ENCODE data around the gene RALGPS1.

RALGPS1 gene

DNA sequence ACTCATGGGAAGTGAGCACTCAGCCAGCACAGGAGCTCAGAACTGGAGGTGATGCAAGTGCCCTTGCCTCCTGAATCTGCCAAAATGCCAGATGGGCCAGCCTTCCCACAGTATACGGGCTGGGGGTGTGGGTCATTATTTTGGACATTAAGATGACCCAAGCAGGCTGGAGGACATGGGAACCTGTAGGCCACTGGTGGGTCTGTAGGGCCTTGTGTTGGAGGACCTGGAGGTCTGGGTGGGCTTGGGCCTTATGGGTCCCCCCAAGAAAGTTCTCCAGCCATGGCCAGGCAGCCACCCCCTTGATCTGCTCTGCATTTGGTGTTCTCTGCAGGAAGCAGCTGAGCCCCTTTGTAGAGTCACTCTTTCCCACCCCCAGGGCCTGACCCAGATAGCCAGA, 278.9 kb downstream of the RALGPS1 start:
- TF ChIP-seq, protein P1, sequence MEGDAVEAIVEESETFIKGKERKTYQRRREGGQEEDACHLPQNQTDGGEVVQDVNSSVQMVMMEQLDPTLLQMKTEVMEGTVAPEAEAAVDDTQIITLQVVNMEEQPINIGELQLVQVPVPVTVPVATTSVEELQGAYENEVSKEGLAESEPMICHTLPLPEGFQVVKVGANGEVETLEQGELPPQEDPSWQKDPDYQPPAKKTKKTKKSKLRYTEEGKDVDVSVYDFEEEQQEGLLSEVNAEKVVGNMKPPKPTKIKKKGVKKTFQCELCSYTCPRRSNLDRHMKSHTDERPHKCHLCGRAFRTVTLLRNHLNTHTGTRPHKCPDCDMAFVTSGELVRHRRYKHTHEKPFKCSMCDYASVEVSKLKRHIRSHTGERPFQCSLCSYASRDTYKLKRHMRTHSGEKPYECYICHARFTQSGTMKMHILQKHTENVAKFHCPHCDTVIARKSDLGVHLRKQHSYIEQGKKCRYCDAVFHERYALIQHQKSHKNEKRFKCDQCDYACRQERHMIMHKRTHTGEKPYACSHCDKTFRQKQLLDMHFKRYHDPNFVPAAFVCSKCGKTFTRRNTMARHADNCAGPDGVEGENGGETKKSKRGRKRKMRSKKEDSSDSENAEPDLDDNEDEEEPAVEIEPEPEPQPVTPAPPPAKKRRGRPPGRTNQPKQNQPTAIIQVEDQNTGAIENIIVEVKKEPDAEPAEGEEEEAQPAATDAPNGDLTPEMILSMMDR (conservative IDR thresholded peaks at IDR 0.05) = no peak
- no peak for TF ChIP-seq ZFX (IDR thresholded peaks at IDR 0.05)
- H3K27ac ChIP-seq = no peak overlapping the region

DNA sequence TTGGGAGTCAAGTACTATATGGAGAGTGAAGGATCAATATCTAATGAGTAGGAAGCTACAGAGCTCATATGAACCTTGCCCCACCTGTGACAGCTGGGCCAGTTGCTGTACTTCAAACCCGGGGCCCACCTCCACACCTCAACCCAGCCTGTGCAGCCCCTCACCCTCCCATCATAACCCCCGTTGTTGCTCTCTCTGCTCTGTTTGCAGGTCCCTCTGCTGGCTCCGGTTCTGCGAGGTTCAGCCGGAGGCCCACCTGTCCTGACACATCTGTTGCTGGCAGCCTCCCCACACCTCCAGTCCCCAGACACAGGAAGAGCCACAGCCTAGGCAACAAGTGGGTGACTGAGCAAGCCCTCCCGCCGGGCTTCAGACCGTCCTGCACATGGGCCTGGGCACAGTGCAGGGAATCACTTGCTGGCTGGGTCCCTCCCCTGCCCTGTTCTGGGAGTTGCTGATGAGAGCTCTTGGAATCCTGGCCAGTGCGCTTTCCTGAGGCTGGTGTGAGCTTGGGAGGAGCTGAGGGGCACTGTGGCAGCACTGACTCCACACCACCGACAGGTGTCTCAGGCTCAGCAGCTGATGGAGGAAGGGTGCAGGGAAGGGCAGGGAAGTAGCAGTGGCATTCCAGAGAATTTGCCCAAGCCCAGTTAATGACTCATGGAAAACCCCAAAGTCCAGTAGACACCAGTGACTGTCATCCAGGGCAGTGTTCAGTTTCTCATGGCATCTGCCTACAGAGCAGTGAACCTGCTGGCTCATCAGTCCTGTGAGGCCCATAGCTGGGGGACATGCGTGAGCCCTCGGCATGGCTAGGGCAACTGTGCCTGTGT, 280.5 kb downstream of the RALGPS1 start:
- no peak for TF ChIP-seq ZFX (IDR thresholded peaks at IDR 0.05)
- TF ChIP-seq, protein P1 (conservative IDR thresholded peaks at IDR 0.05) = no peak
- H3K27ac ChIP-seq = no peak overlapping the region

DNA sequence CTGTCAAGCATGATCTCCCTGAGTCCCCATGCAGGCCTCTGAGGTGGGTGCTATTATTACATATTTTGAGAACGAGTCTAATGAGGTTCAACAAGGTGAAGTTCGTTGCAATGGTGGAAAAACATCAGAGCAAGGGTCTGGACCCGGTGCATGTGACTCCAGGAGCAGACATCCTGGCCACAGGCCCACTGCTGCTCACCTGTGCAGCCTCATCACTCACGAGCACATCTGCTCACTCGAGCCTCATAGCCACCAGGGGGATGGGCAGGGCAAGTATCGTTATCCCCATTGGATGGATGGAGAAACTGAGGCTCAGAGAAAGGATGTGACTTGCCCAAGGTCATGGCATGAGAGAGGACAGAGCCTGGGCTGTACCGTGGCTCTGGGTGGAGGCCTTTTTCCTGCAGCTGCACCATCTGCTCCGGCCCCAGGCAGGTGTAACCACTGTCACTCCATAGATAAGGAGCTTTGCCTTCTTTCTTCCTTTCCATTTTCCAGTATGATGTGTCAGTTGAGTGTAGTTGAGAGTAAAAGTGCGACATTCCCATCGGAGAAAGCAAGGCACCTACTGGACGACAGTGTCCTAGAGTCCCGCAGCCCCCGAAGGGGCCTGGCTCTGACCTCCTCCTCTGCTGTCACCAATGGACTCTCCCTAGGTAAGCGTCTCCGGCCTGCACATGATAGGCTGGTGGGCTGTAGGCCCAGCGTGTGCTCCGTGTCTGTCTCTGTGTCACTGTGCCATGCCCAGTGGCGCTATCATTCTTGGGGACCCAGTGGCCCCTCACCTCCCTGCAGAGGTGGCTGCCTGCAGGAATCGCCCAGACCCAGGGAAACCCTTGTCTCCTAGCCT, 281.6 kb downstream of the RALGPS1 start:
- TF ChIP-seq, protein P1 (conservative IDR thresholded peaks at IDR 0.05) = no peak
- TF ChIP-seq ZFX (IDR thresholded peaks at IDR 0.05) = no peak
- no peak overlapping the region for H3K27ac ChIP-seq

DNA sequence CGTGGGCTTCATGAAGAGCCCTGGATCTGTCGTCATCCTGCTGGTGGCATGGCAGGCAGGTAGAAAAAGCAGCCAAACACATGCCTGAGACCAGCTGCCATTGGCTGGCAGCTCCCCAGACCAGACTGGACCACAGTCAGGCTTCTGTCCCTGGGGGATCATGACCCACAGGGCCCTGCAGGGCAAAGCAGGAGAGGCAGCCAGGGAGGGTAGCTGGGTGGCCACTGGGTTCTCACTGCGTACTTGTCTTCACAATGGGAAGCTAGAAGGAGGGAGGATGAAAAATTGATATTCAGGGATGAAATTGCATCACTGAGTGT, 282.2 kb downstream of the RALGPS1 start:
- no peak overlapping the region for H3K27ac ChIP-seq
- TF ChIP-seq, protein P1 (conservative IDR thresholded peaks at IDR 0.05) = no peak
- no peak for TF ChIP-seq ZFX (IDR thresholded peaks at IDR 0.05)

DNA sequence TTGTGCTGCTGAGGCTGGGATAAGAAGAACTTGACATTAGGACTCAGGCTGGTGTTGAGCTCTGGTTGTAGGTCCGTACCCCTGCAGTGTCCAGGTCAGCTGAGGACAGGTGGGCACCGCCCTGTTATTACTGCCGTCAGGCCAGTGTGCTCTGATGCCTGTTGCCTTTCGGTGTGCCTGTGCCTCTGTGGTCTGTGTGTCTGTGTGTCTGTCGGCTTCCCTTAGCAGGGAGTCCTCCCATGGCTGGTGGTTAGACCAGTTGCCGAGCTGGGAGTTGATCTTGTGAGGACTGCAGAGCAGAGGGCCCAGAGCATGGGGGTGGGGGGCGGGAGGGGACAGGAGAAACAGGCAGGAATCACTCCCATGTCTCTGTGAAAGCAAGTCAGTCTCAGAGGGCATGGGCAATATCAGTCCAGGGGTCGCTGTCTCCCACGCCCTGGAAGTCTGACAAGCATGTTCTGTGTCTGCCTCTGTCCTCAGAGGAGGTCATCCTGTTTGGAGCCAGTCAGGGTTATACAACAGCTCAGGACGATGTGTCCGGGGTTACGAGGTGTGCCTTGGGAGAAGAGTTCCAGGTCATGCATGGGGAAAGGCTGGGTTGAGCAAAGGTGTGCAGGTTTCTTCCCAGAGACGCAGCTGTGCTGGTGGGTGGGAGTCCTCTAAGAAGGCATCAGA, 282.7 kb downstream of the RALGPS1 start:
- no peak overlapping the region for H3K27ac ChIP-seq
- no peak for TF ChIP-seq ZFX (IDR thresholded peaks at IDR 0.05)
- TF ChIP-seq, protein P1 (conservative IDR thresholded peaks at IDR 0.05) = no peak

DNA sequence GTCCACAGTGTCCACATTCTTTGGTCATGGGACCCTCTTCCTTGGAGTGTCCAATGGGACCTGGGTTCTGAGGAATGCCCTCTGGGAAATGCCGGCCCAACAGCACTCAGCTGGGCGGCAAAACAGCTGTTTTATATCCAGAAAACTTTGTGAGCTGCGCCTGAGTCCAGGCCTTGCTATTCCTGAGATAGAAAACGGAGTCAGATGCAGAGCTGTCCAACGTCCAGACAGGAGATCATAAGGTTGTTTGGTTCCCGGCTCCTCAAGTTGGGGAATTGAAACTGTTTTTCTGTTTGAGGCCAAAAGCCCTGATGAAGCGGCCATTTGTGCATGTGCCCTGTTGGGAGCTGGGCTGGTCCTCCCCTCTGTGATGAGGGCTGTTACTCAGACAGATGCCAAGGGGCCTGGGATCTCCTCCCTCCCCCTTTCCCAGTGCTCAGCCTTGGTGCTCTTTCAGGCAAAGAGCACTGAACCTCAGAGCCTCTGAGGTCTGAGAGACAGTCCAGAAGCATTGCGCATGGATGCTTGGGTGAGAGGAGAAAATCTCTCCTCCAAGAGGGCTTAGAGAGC, 283.4 kb downstream of the RALGPS1 start:
- TF ChIP-seq, protein P1 (conservative IDR thresholded peaks at IDR 0.05) = no peak
- no peak for TF ChIP-seq ZFX (IDR thresholded peaks at IDR 0.05)
- no peak overlapping the region for H3K27ac ChIP-seq
